PC-9 (cell line): ENCODE data around the gene MAN1C1. TPM values are rescaled to one million over a fixed set of nuclear protein-coding genes. Genes with fewer than 3 reads are reported as not detected.
"Not testable (repeated sequence)": the region's sequence is repeated elsewhere in the genome, so short reads cannot be mapped to it uniquely, and the experiment has no call there.

Source experiments
- BruUV-seq: library from RNA; stranded (reverse); fragments of 400-500 nt; replicated peaks from 2 replicates; lab custom pipeline; 2021; lab: Mats Ljungman, UMichigan
- CTCF ChIA-PET: fragments of 300-600 bp; sonication (Branson Sonifier 250); formaldehyde crosslinking; loops from one replicate; lab custom pipeline; 2022; ENCODE audit warnings: antibody characterized with exemption; lab: Charles Lee
- POLR2A ChIA-PET: fragments of 300-600 bp; sonication (Branson Sonifier 250); formaldehyde crosslinking; loops from one replicate; lab custom pipeline; 2022; ENCODE audit warnings: antibody characterized with exemption; ENCODE audit not compliant: unreplicated experiment; lab: Charles Lee
- DNase-seq, 2 experiments: peaks; one replicate each; pipeline versions ENCODE4 v3.0.0 to v3.0.0-alpha.2; 2015 to 2022; ENCODE audit warnings: mixed read lengths in 1 of 2
- H2AFZ ChIP-seq: fragments of 200-600 bp; sonication (generic); 2 replicates; pipeline ENCODE4 v1.8.1; 2017; ENCODE audit warnings: antibody characterized with exemption
- H3F3A ChIP-seq: fragments of 200-600 bp; sonication (generic); 2 replicates; pipeline ENCODE4 v1.8.1; 2017; ENCODE audit warnings: antibody characterized with exemption, mild to moderate bottlenecking, low read depth; ENCODE audit not compliant: insufficient read depth
- H3K27ac ChIP-seq: fragments of 200-600 bp; sonication (generic); 2 replicates; pipeline ENCODE4 v1.6.1; 2016; ENCODE audit warnings: mixed run types
- H3K27me3 ChIP-seq: fragments of 200-600 bp; sonication (generic); 2 replicates; pipeline ENCODE4 v1.6.1; 2016; ENCODE audit warnings: low read depth, mixed run types; ENCODE audit not compliant: insufficient read depth
- H3K36me3 ChIP-seq: fragments of 200-600 bp; sonication (generic); 2 replicates; pipeline ENCODE4 v1.6.1; 2016; ENCODE audit warnings: low read depth, mixed run types
- H3K4me1 ChIP-seq: fragments of 200-600 bp; sonication (generic); replicated peaks from 2 replicates; pipeline ENCODE4 v1.6.1; 2016; ENCODE audit warnings: mixed run types; ENCODE audit not compliant: insufficient read depth
- H3K4me2 ChIP-seq: fragments of 200-600 bp; sonication (generic); 2 replicates; pipeline ENCODE4 v1.6.1; 2017; ENCODE audit warnings: mixed run types
- H3K4me3 ChIP-seq: fragments of 200-600 bp; sonication (generic); 2 replicates; pipeline ENCODE4 v1.6.1; 2016; ENCODE audit warnings: mixed run types
- H3K79me2 ChIP-seq: fragments of 200-600 bp; sonication (generic); 2 replicates; pipeline ENCODE4 v1.6.1; 2017; ENCODE audit warnings: low read depth, mixed run types
- H3K9me2 ChIP-seq: fragments of 200-600 bp; sonication (generic); 2 replicates; pipeline ENCODE4 v1.8.1; 2017; ENCODE audit warnings: mild to moderate bottlenecking; ENCODE audit not compliant: insufficient read depth
- H3K9me3 ChIP-seq: fragments of 200-600 bp; sonication (generic); 2 replicates; pipeline ENCODE4 v1.8.1; 2016; ENCODE audit warnings: low read depth; ENCODE audit not compliant: insufficient read depth
- H4K20me1 ChIP-seq: fragments of 200-600 bp; sonication (generic); 2 replicates; pipeline ENCODE4 v1.8.1; 2017; ENCODE audit not compliant: insufficient read depth
- CTCF ChIP-seq: fragments of 200-600 bp; sonication (generic); conservative IDR thresholded peaks from 2 replicates; pipeline ENCODE4 v1.6.1; 2017; ENCODE audit warnings: mixed run types, antibody characterized with exemption, mild to moderate bottlenecking, moderate library complexity
- EZH2 ChIP-seq: fragments of 200-600 bp; sonication (generic); IDR thresholded peaks from 2 replicates; pipeline ENCODE4 v1.8.0; 2017; ENCODE audit warnings: antibody characterized with exemption, low read depth
- intact Hi-C: fragments of 100-400 bp; cut with micrococcal nuclease; formaldehyde crosslinking; loops from one replicate; pipeline ENCODE4 v1.10.0; 2022; ENCODE audit not compliant: unreplicated experiment
- total RNA-seq: library from RNA; stranded (reverse); gene quantifications from 2 replicates; pipeline ENCODE4 v1.2.3, GENCODE V29; 2021

MAN1C1 gene
- total RNA-seq, 1 experiment from 2014 or later: 0.41 TPM

DNA sequence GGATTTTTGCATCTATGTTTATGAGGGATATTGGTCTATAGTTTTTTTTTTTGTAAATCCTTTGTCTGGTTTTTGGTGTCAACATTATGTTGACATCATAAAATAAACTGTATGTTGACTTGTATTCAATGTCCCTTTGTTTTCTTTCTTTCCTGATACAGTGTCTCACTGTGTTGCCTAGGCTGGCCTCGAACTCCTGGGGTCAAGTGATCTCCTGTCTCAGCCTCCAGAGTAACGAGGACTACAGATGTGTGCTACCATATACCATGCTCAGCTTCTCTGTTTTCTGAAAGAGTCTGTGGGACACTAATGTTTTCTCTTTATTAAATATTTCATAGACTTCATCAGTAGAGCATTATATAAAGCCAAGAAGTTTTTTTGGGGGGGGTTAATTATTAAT is 18.3 kb downstream of the MAN1C1 start:
- Histone ChIP-seq H3K79me2 (no peaks in the 10 kb centered on the region), H4K20me1 (no peaks in the 10 kb centered on the region), H3K27me3 (no peaks in the 10 kb centered on the region), H3K36me3 (no peaks in the 10 kb centered on the region), H3K9me3 (no peaks in the 10 kb centered on the region), H3K27ac (no peak overlapping the region), H3K4me2 (no peak overlapping the region), H2AFZ (no peak overlapping the region), H3K4me1 (peaks cover 6% of the 10 kb centered on the region; the same call in 1 of the 2 replicates), H3F3A (no peaks in the 10 kb centered on the region), H3K4me3 (no peak overlapping the region), H3K9me2 (no peaks in the 10 kb centered on the region)
- ChIA-PET CTCF (no interaction called here), POLR2A (no interaction called here)
- no TSS peak for BruUV-seq
- no peak for DNase-seq
- TF ChIP-seq EZH2 (no peak), CTCF (no peak)
- intact Hi-C loops: no loop called here

DNA sequence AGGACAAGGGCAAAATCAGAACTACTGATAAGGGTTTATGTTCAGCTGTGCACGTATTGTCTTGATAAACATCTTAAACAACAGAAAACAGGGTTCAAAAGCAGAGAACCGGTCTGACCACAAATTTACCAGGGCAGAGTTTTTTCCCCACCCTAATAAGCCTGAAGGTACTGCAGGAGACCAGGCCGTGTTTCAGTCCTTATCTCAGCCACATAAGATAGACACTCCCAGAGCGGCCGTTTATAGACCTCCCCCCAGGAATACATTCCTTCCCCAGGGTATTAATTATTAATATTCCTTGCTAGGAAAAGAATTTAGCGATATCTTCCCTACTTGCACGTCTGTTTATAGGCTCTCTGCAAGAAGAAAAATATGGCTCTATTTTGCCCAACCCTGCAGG is 19.6 kb downstream of the MAN1C1 start:
- H3K9me2 ChIP-seq, H3K27me3 ChIP-seq, H3F3A ChIP-seq, H3K4me2 ChIP-seq, H3K9me3 ChIP-seq, H4K20me1 ChIP-seq, DNase-seq, H3K4me3 ChIP-seq, H2AFZ ChIP-seq, H3K36me3 ChIP-seq, POLR2A ChIA-PET, H3K79me2 ChIP-seq, CTCF ChIA-PET, H3K27ac ChIP-seq, intact Hi-C loops, BruUV-seq, H3K4me1 ChIP-seq: not testable (repeated sequence)

- no peak for TF ChIP-seq CTCF
- no peaks in the 10 kb centered on the region for H4K20me1 ChIP-seq
- no peaks in the 10 kb centered on the region for H3K27me3 ChIP-seq
- no peaks in the 10 kb centered on the region for H3K79me2 ChIP-seq
- ChIA-PET CTCF (no interaction called here), POLR2A (interaction anchor here (0.6 kb wide), 1 partner anchor 65 kb away, joined by 8 read pairs; no protein-coding TSS in a partner anchor)
- no peaks in the 10 kb centered on the region for H3F3A ChIP-seq
- H3K9me3 ChIP-seq: no peaks in the 10 kb centered on the region
- no peak for DNase-seq
- intact Hi-C loops: no loop called here
- H3K4me2 ChIP-seq: no peak overlapping the region
- H3K27ac ChIP-seq: no peak overlapping the region
- no peaks in the 10 kb centered on the region for H3K4me1 ChIP-seq
- no TSS peak for BruUV-seq
- H2AFZ ChIP-seq: no peak overlapping the region
- H3K4me3 ChIP-seq: no peak overlapping the region
- H3K9me2 ChIP-seq: no peaks in the 10 kb centered on the region
- H3K36me3 ChIP-seq: no peaks in the 10 kb centered on the region
Measured at GRCh38 chr1:25640646-25641328, 24.2 kb downstream of the MAN1C1 start.

- no peak overlapping the region for H2AFZ ChIP-seq
- no peak overlapping the region for H3K4me2 ChIP-seq
- H4K20me1 ChIP-seq: no peaks in the 10 kb centered on the region
- TF ChIP-seq EZH2: no peak
- TF ChIP-seq CTCF: no peak
- no peak overlapping the region for H3K27ac ChIP-seq
- no peaks in the 10 kb centered on the region for H3K9me2 ChIP-seq
- no peak for DNase-seq
- POLR2A ChIA-PET: no interaction called here
- no peaks in the 10 kb centered on the region for H3K9me3 ChIP-seq
- CTCF ChIA-PET: no interaction called here
- no peak overlapping the region for H3K4me3 ChIP-seq
- H3K36me3 ChIP-seq: no peaks in the 10 kb centered on the region
- no peaks in the 10 kb centered on the region for H3K4me1 ChIP-seq
- intact Hi-C loops: no loop called here
- H3K27me3 ChIP-seq: no peaks in the 10 kb centered on the region
- BruUV-seq: no TSS peak
- H3K79me2 ChIP-seq: no peaks in the 10 kb centered on the region
- no peaks in the 10 kb centered on the region for H3F3A ChIP-seq
Measured at GRCh38 chr1:25641329-25641725, 24.7 kb downstream of the MAN1C1 start.
